HEK293 (cell line): Measurements from ENCODE around the gene PARP9.
"Not testable (repeated sequence)": the region's sequence is repeated elsewhere in the genome, so short reads cannot be mapped to it uniquely, and the experiment has no call there.

Experiments
- CTCF ChIA-PET: fragments of 350-600 bp; formaldehyde crosslinking; extraction: SDS; loops from one replicate; lab custom pipeline; 2021; ENCODE audit warnings: antibody characterized with exemption; lab: Yijun Ruan, JAX
- POLR2A ChIA-PET: fragments of 300-600 bp; formaldehyde crosslinking; extraction: SDS; loops from one replicate; lab custom pipeline; 2020; ENCODE audit warnings: antibody characterized with exemption, inconsistent platforms; lab: Yijun Ruan, JAX
- H3K27ac ChIP-seq: fragments of 200-500 bp; sonication (Bioruptor generic); 2 replicates; pipeline ENCODE4 v1.5.1; 2014; ENCODE audit warnings: low read depth, low read length, control low read depth, inconsistent platforms; ENCODE audit errors: extremely low read depth
- H3K36me3 ChIP-seq, 2 experiments: fragments of 200-500 bp in 1 of 2; sonication (Bioruptor generic) in 1 of 2; 1 replicate in 1 of 2; 2 replicates in 1 of 2; pipeline ENCODE4 v1.5.1; 2014 to 2017; ENCODE audit warnings: inconsistent platforms in 2 of 2, low read length in 2 of 2; ENCODE audit not compliant: control insufficient read depth in 2 of 2, insufficient read depth in 1 of 2
- H3K4me1 ChIP-seq: fragments of 200-500 bp; sonication (Bioruptor generic); 2 replicates; pipeline ENCODE4 v1.5.1; 2014; ENCODE audit warnings: mild to moderate bottlenecking, low read length, inconsistent platforms; ENCODE audit not compliant: control insufficient read depth, insufficient read depth
- H3K4me3 ChIP-seq: 2 replicates; pipeline ENCODE4 v1.5.1; 2011; ENCODE audit warnings: low read depth, mild to moderate bottlenecking, control low read depth, low read length, moderate library complexity
- H3K9me3 ChIP-seq: fragments of 200-500 bp; sonication (Bioruptor generic); 2 replicates; pipeline ENCODE4 v1.5.1; 2014; ENCODE audit warnings: low read depth, low read length, inconsistent platforms; ENCODE audit not compliant: control insufficient read depth, insufficient read depth
- EGR2 ChIP-seq: fragments of 450-650 bp; formaldehyde crosslinking; IDR thresholded peaks from 2 replicates; pipeline ENCODE4 v1.5.1; 2016; ENCODE audit warnings: low read depth, missing biosample characterization, missing genetic modification characterization
- GFI1B ChIP-seq: fragments of 450-650 bp; formaldehyde crosslinking; IDR thresholded peaks from 2 replicates; pipeline ENCODE4 v1.5.1; 2016; ENCODE audit warnings: missing biosample characterization, missing genetic modification characterization
- KLF1 ChIP-seq: fragments of 450-650 bp; formaldehyde crosslinking; IDR thresholded peaks from 2 replicates; pipeline ENCODE4 v1.5.1; 2016; ENCODE audit warnings: missing biosample characterization, missing genetic modification characterization
- KLF10 ChIP-seq: fragments of 450-650 bp; IDR thresholded peaks from 2 replicates; pipeline ENCODE4 v1.5.1; 2018; ENCODE audit warnings: missing biosample characterization, mild to moderate bottlenecking, missing genetic modification characterization
- MYNN ChIP-seq: fragments of 450-650 bp; formaldehyde crosslinking; IDR thresholded peaks from 2 replicates; pipeline ENCODE4 v1.5.1; 2016; ENCODE audit warnings: missing biosample characterization, missing genetic modification characterization, borderline replicate concordance
- SCRT1 ChIP-seq: fragments of 450-650 bp; formaldehyde crosslinking; IDR thresholded peaks from 2 replicates; pipeline ENCODE4 v1.5.1; 2016; ENCODE audit warnings: missing biosample characterization, missing genetic modification characterization, borderline replicate concordance
- TCF7L2 ChIP-seq: IDR thresholded peaks from 2 replicates; pipeline ENCODE4 v1.6.1; 2011; ENCODE audit warnings: low read depth, mild to moderate bottlenecking, inconsistent platforms, low read length, moderate library complexity, borderline replicate concordance
- ZNF10 ChIP-seq: fragments of 450-650 bp; formaldehyde crosslinking; IDR thresholded peaks from 2 replicates; pipeline ENCODE4 v1.5.1; 2017; ENCODE audit warnings: missing biosample characterization, missing genetic modification characterization
- ZNF202 ChIP-seq: fragments of 450-650 bp; formaldehyde crosslinking; IDR thresholded peaks from 2 replicates; pipeline ENCODE4 v1.5.1; 2016; ENCODE audit warnings: missing biosample characterization, missing genetic modification characterization, borderline replicate concordance
- ZNF223 ChIP-seq: fragments of 450-650 bp; formaldehyde crosslinking; IDR thresholded peaks from 2 replicates; pipeline ENCODE4 v1.5.1; 2016; ENCODE audit warnings: missing biosample characterization, missing genetic modification characterization
- ZNF501 ChIP-seq: fragments of 450-650 bp; formaldehyde crosslinking; IDR thresholded peaks from 2 replicates; pipeline ENCODE4 v1.5.1; 2016; ENCODE audit warnings: missing biosample characterization, missing genetic modification characterization
- ZNF518A ChIP-seq: fragments of 450-650 bp; formaldehyde crosslinking; conservative IDR thresholded peaks from 2 replicates; pipeline ENCODE4 v1.5.1; 2016; ENCODE audit warnings: low read depth, missing biosample characterization, missing genetic modification characterization
- ZNF585B ChIP-seq: fragments of 450-650 bp; formaldehyde crosslinking; IDR thresholded peaks from 2 replicates; pipeline ENCODE4 v1.5.1; 2016; ENCODE audit warnings: missing biosample characterization, missing genetic modification characterization
- ZSCAN16 ChIP-seq: fragments of 450-650 bp; formaldehyde crosslinking; IDR thresholded peaks from 2 replicates; pipeline ENCODE4 v1.5.1; 2016; ENCODE audit warnings: missing biosample characterization, missing genetic modification characterization
- ZSCAN5A ChIP-seq: fragments of 450-650 bp; formaldehyde crosslinking; IDR thresholded peaks from 2 replicates; pipeline ENCODE4 v1.5.1; 2016; ENCODE audit warnings: missing biosample characterization, missing genetic modification characterization

PARP9 gene

GRCh38 chr3:122506450-122506849 is 57.6 kb downstream of the PARP9 start:
- Histone ChIP-seq H3K4me1 (no peaks in the 10 kb centered on the region; the same call in 1 of the 2 replicates), H3K9me3 (no peaks in the 10 kb centered on the region), H3K4me3 (no peak overlapping the region), H3K27ac (no peak overlapping the region)
- POLR2A ChIA-PET = no interaction called here
- CTCF ChIA-PET = interaction anchor here (0.7 kb wide), 1 partner anchor 27 kb away, joined by 4 read pairs; no protein-coding TSS in a partner anchor
- TF ChIP-seq ZNF202 = no peak
- TF ChIP-seq KLF10 = no peak
- TF ChIP-seq ZNF518A (tag by site-specific recombination) = no peak
- no peak for TF ChIP-seq ZNF585B (tag by site-specific recombination)
- no peak for TF ChIP-seq EGR2
- no peak for TF ChIP-seq ZNF223 (tag by site-specific recombination)
- no peak for TF ChIP-seq ZNF10 (tag by site-specific recombination)
- no peak for TF ChIP-seq ZSCAN16
- TF ChIP-seq, all 188 proteins: peak for 0
- no peaks in the 10 kb centered on the region for H3K36me3 ChIP-seq

- ChIA-PET CTCF (interaction anchor here (0.6 to 0.7 kb wide), 2 partner anchors 27 to 66 kb away, joined by 3 to 4 read pairs; no protein-coding TSS in a partner anchor), POLR2A (interaction anchor here (0.9 kb wide), 1 partner anchor 8 kb away, joined by 4 read pairs; no protein-coding TSS in a partner anchor)
- H3K4me1 ChIP-seq = no peaks in the 10 kb centered on the region; the same call in 1 of the 2 replicates
- H3K9me3 ChIP-seq = no peaks in the 10 kb centered on the region
- H3K36me3 ChIP-seq = no peaks in the 10 kb centered on the region
- H3K4me3 ChIP-seq = no peak overlapping the region
- TF ChIP-seq ZNF501 = no peak
- H3K27ac ChIP-seq = no peak overlapping the region
Observed at GRCh38 chr3:122505676-122506075, 58.4 kb downstream of the PARP9 start.

GRCh38 chr3:122502941-122503340 is 61.2 kb downstream of the PARP9 start:
- ChIA-PET POLR2A (no interaction called here), CTCF (interaction anchor here (1.0 kb wide), 1 partner anchor 9 kb away, joined by 4 read pairs; no protein-coding TSS in a partner anchor)
- Histone ChIP-seq H3K9me3 (no peaks in the 10 kb centered on the region), H3K4me3 (no peak overlapping the region), H3K4me1 (no peaks in the 10 kb centered on the region; the same call in 1 of the 2 replicates), H3K36me3 (no peaks in the 10 kb centered on the region)
- TF ChIP-seq TCF7L2 (no peak), SCRT1 (no peak), GFI1B (no peak)
- TF ChIP-seq, all 188 proteins: peak for 0
- no peak overlapping the region for H3K27ac ChIP-seq

- no peaks in the 10 kb centered on the region; the same call in 1 of the 2 replicates for H3K4me1 ChIP-seq
- no peaks in the 10 kb centered on the region for H3K36me3 ChIP-seq
- H3K9me3 ChIP-seq = no peaks in the 10 kb centered on the region
- POLR2A ChIA-PET = interaction anchor here (1.8 kb wide), 1 partner anchor 12 kb away, joined by 10 read pairs; the partner anchor contains the start of gene KPNA1
- no peak overlapping the region for H3K4me3 ChIP-seq
- no peak overlapping the region for H3K27ac ChIP-seq
- peak; percentile 94 for TF ChIP-seq MYNN (tag by site-specific recombination)
- peak; percentile 55; the same call in 1 of the 2 replicates for TF ChIP-seq KLF1
- no peak for TF ChIP-seq ZSCAN5A (tag by site-specific recombination)
- CTCF ChIA-PET = interaction anchor here (1.0 kb wide), 1 partner anchor 10 kb away, joined by 4 read pairs; no protein-coding TSS in a partner anchor
Observed at GRCh38 chr3:122502139-122502538, 62.0 kb downstream of the PARP9 start.

- H3K4me1 ChIP-seq, H3K4me3 ChIP-seq, H3K27ac ChIP-seq, H3K9me3 ChIP-seq, CTCF ChIA-PET, H3K36me3 ChIP-seq: not testable (repeated sequence)
- POLR2A ChIA-PET = interaction anchor here (1.8 kb wide), 1 partner anchor 14 kb away, joined by 10 read pairs; the partner anchor contains the start of gene KPNA1
Observed at GRCh38 chr3:122500964-122501363, 63.1 kb downstream of the PARP9 start.
